Activated CD8-positive, alpha-beta T cell treated with anti-CD3 and anti-CD28 coated beads, Interleukin-2, amount 10 ng/mL, durations not matched to agents 7 days and 5 days (primary cell): ENCODE results near the gene NDUFAF4. TPM values are rescaled to one million over a fixed set of nuclear protein-coding genes. Genes with fewer than 3 reads are reported as not detected.
"Not testable (repeated sequence)": the region's sequence is repeated elsewhere in the genome, so short reads cannot be mapped to it uniquely, and the experiment has no call there.

Experiments used
- ATAC-seq: fragments of 150-1000 bp; cut with Tn5 transposase; one replicate; pipeline ENCODE4 v1.10.0; 2021; ENCODE audit warnings: moderate library complexity
- CTCF ChIA-PET: fragments of 350-600 bp; sonication (Branson Sonifier 250); formaldehyde crosslinking; loops from one replicate; lab custom pipeline; 2021; ENCODE audit warnings: antibody characterized with exemption; lab: Charles Lee
- POLR2A ChIA-PET: fragments of 350-600 bp; sonication (Branson Sonifier 250); formaldehyde crosslinking; loops from one replicate; lab custom pipeline; 2021; ENCODE audit warnings: antibody characterized with exemption; lab: Charles Lee
- DNase-seq: peaks from one replicate; pipeline ENCODE4 v3.0.0-alpha.2; 2020
- H3K27ac Mint-ChIP-seq: one replicate; pipeline ENCODE4 v1.8.0; 2021; ENCODE audit warnings: mild to moderate bottlenecking, mixed read lengths
- H3K27me3 Mint-ChIP-seq: one replicate; pipeline ENCODE4 v1.8.0; 2021; ENCODE audit warnings: low read depth, mixed read lengths
- H3K36me3 Mint-ChIP-seq: one replicate; pipeline ENCODE4 v1.8.0; 2021; ENCODE audit warnings: low read depth, mixed read lengths
- H3K4me1 Mint-ChIP-seq: one replicate; pipeline ENCODE4 v1.8.0; 2021; ENCODE audit warnings: low read depth, mixed read lengths
- H3K4me3 Mint-ChIP-seq: one replicate; pipeline ENCODE4 v1.8.0; 2021; ENCODE audit warnings: mild to moderate bottlenecking, mixed read lengths
- H3K9me3 Mint-ChIP-seq: one replicate; pipeline ENCODE4 v1.8.0; 2022; ENCODE audit warnings: mixed read lengths; ENCODE audit not compliant: insufficient read depth
- total RNA-seq, 2 experiments: library from RNA; stranded (reverse); gene quantifications; one replicate each; pipeline ENCODE4 v1.2.3, GENCODE V29; 2021

Gene NDUFAF4
- total RNA-seq, 2 experiments from 2014 or later, result 42.3 to 42.5 TPM

GRCh38 chr6:96898241-96898851, 655 bp upstream of the NDUFAF4 start:
- Mint-ChIP-seq H3K27ac (peak overlapping the region; percentile 92), H3K27me3 (peaks cover 14% of the 10 kb centered on the region), H3K4me3 (peak overlapping the region; percentile 84), H3K4me1 (peaks cover 34% of the 10 kb centered on the region), H3K9me3 (no peaks in the 10 kb centered on the region), H3K36me3 (peaks cover 17% of the 10 kb centered on the region)
- ChIA-PET POLR2A (interaction anchor here (0.6 to 1.3 kb wide), 5 partner anchors 9 to 182 kb away, joined by 3 to 4 read pairs (median 4); partner anchors contain the start of genes GPR63 and KLHL32), CTCF (interaction anchor here (0.7 to 3.8 kb wide), 12 partner anchors 9 to 496 kb away, joined by 3 to 26 read pairs (median 4); no protein-coding TSS in a partner anchor)
- ATAC-seq (no peak), DNase-seq (no peak)

DNA sequence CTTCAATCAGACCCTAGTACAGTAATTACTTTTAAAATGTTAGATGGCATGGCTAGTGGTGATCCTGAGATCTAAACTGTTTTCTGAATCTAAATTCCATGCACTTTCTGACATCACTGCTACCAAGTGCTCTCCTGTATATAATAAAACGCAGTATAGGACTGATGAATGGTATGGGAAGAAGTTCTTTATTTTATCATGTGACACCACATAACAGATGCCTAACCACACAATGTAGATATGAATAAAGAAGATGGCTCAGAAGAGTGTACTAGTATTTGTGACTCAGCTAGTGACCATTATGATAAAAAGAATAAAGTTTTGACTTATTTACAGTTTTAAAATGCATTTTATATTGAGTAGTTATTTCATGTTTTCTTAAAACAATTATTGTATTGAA, 8.5 kb downstream of the NDUFAF4 start:
- POLR2A ChIA-PET, result no interaction called here
- no peak overlapping the region for H3K4me3 Mint-ChIP-seq

DNA sequence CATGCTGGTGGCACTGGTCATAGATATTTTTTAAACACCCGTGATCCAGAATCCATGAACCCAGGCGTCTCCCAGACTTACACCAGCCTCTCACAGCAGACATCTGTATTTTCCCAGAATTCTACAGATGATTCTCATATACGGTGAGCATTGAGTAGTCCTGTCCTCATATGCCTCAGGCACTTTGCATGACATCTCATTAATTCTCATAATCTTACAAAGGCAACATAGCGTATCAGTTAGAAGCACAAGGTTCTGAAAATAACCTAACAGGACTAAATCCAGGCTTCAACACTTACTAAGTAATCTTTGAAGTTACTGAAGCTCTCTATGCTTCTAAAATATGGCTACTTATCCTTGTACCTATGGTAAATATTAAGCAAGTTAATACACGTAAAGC, 8.9 kb downstream of the NDUFAF4 start:
- ATAC-seq, result no peak
- Mint-ChIP-seq H3K4me3 (no peak overlapping the region), H3K4me1 (peaks cover 9% of the 10 kb centered on the region), H3K9me3 (no peaks in the 10 kb centered on the region), H3K27me3 (no peaks in the 10 kb centered on the region), H3K36me3 (peaks cover 18% of the 10 kb centered on the region), H3K27ac (no peak overlapping the region)
- POLR2A ChIA-PET, result no interaction called here
- CTCF ChIA-PET, result no interaction called here
- DNase-seq, result no peak

More for the DNA sequence above, 8.5 kb downstream of the NDUFAF4 start:
- CTCF ChIA-PET, result no interaction called here
- Mint-ChIP-seq H3K9me3 (no peaks in the 10 kb centered on the region), H3K36me3 (peaks cover 22% of the 10 kb centered on the region), H3K4me1 (peaks cover 11% of the 10 kb centered on the region), H3K27me3 (no peaks in the 10 kb centered on the region), H3K27ac (no peak overlapping the region)
- DNase-seq, result no peak
- ATAC-seq, result no peak

DNA sequence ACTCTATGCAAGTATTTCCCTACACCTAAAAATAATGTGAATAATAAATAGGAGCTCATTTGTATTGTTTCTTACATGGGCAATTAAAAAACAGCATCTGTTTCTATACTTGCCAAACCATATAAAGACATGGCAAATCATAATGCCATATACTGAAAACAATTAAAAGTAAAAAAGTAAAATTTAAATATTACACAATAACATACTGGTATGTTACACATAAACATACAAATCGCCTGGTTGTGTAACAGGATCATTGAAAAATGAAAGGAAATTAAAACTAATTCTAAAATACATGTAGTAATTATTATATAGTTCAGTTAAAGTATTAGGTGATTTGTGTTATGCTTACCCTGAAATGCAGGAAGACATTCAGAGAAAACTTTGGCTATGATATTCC, 11.2 kb downstream of the NDUFAF4 start:
- POLR2A ChIA-PET, result no interaction called here
- no peak for ATAC-seq

GRCh38 chr6:96885187-96885631, 12.5 kb downstream of the NDUFAF4 start:
- H3K27me3 Mint-ChIP-seq, H3K4me1 Mint-ChIP-seq, H3K4me3 Mint-ChIP-seq, H3K36me3 Mint-ChIP-seq, H3K27ac Mint-ChIP-seq, H3K9me3 Mint-ChIP-seq: not testable (repeated sequence)
- ChIA-PET POLR2A (interaction anchor here (1.0 kb wide), 1 partner anchor 11 kb away, joined by 3 read pairs; no protein-coding TSS in a partner anchor), CTCF (interaction anchor here (0.8 to 1.4 kb wide), 5 partner anchors 12 to 174 kb away, joined by 3 to 8 read pairs (median 4); partner anchors contain the start of genes GPR63 and NDUFAF4)
- ATAC-seq (peak; percentile 95), DNase-seq (peak; percentile 29)

More for the DNA sequence above, 11.2 kb downstream of the NDUFAF4 start:
- Mint-ChIP-seq H3K36me3 (peaks cover 16% of the 10 kb centered on the region), H3K27me3 (peaks cover 2% of the 10 kb centered on the region), H3K4me3 (no peak overlapping the region), H3K4me1 (peaks cover 9% of the 10 kb centered on the region), H3K27ac (no peak overlapping the region), H3K9me3 (no peaks in the 10 kb centered on the region)
- DNase-seq, result no peak
- CTCF ChIA-PET, result no interaction called here

DNA sequence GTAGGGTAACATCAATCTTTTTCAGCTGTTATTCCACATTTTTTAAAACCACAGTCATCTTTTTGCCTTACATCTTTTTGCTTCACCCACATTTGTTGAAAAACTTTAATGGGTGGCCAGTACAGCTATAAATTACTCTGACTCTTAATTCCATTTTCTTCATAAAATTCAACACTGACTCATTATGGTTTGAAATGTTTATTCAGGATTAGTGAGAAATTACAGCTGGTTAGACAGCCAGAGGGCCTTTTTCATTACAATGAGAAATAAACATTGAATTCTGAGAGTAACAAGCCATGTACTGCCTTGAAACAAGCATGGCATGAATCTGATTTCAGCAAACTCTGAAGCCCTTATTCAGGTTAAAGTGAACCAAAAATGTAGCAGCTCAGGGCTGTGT, 19.5 kb downstream of the NDUFAF4 start:
- DNase-seq (no peak), ATAC-seq (no peak)
- Mint-ChIP-seq H3K27ac (no peak overlapping the region), H3K9me3 (no peaks in the 10 kb centered on the region), H3K27me3 (peaks cover 2% of the 10 kb centered on the region), H3K36me3 (no peaks in the 10 kb centered on the region), H3K4me3 (no peak overlapping the region), H3K4me1 (no peaks in the 10 kb centered on the region)
- POLR2A ChIA-PET, result no interaction called here
- CTCF ChIA-PET, result interaction anchor here (0.7 to 1.2 kb wide), 3 partner anchors 9 to 182 kb away, joined by 3 to 4 read pairs (median 3); no protein-coding TSS in a partner anchor

DNA sequence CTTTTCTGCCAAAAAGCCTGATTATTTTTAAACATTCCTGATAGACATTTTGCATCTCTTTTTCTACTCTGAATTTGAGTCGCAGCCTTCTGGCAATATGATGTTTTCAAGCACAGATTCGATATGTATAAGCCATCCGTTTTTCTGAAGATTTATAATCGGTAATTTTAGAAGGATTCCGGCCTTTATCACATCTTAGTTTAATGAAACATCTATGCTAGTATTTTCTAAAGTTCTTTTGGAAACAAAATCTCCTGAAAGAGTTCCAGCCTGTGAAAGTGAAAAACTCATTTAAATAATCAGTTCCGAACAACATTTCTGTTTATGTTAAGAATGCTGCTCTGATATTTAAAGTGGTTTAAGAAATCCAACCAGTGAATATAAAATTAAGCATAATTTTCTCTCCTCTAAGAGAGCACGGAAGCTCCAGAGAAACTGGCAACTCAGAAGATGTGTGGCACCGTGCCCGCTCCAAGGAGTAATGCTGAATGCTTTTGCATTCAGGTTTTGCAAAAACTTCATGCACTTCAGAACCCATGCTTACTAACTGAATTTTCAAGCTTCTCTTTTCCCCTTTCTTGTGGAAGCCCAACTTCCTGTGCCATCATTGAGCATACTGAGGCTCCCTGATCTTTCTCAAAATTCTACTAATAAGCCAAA, 20.7 kb downstream of the NDUFAF4 start:
- Mint-ChIP-seq H3K4me3 (no peak overlapping the region), H3K27ac (no peak overlapping the region), H3K4me1 (no peaks in the 10 kb centered on the region), H3K36me3 (no peaks in the 10 kb centered on the region), H3K9me3 (no peaks in the 10 kb centered on the region), H3K27me3 (peaks cover under 1% of the 10 kb centered on the region)
- CTCF ChIA-PET, result no interaction called here
- ATAC-seq, result no peak
- DNase-seq, result no peak
- POLR2A ChIA-PET, result interaction anchor here (0.6 to 0.7 kb wide), 2 partner anchors 27 to 40 kb away, joined by 3 to 4 read pairs; no protein-coding TSS in a partner anchor

GRCh38 chr6:96872976-96873375, 24.7 kb downstream of the NDUFAF4 start:
- H3K4me3 Mint-ChIP-seq, result no peak overlapping the region
- ChIA-PET CTCF (interaction anchor here (1.1 kb wide), 1 partner anchor 35 kb away, joined by 3 read pairs; the partner anchor contains the start of gene GPR63), POLR2A (no interaction called here)
- H3K36me3 Mint-ChIP-seq, result no peaks in the 10 kb centered on the region
- H3K27ac Mint-ChIP-seq, result no peak overlapping the region
- ATAC-seq, result no peak
- no peak for DNase-seq
- H3K27me3 Mint-ChIP-seq, result peaks cover 16% of the 10 kb centered on the region
- no peaks in the 10 kb centered on the region for H3K9me3 Mint-ChIP-seq
- H3K4me1 Mint-ChIP-seq, result no peaks in the 10 kb centered on the region

GRCh38 chr6:96865055-96865405, 32.7 kb downstream of the NDUFAF4 start:
- DNase-seq (no peak), ATAC-seq (no peak)
- Mint-ChIP-seq H3K36me3 (no peaks in the 10 kb centered on the region), H3K9me3 (no peaks in the 10 kb centered on the region), H3K27me3 (peaks cover 36% of the 10 kb centered on the region), H3K4me1 (no peaks in the 10 kb centered on the region), H3K27ac (no peak overlapping the region), H3K4me3 (no peak overlapping the region)
- ChIA-PET CTCF (interaction anchor here (1.6 kb wide), 1 partner anchor 10 kb away, joined by 3 read pairs; no protein-coding TSS in a partner anchor), POLR2A (no interaction called here)

DNA sequence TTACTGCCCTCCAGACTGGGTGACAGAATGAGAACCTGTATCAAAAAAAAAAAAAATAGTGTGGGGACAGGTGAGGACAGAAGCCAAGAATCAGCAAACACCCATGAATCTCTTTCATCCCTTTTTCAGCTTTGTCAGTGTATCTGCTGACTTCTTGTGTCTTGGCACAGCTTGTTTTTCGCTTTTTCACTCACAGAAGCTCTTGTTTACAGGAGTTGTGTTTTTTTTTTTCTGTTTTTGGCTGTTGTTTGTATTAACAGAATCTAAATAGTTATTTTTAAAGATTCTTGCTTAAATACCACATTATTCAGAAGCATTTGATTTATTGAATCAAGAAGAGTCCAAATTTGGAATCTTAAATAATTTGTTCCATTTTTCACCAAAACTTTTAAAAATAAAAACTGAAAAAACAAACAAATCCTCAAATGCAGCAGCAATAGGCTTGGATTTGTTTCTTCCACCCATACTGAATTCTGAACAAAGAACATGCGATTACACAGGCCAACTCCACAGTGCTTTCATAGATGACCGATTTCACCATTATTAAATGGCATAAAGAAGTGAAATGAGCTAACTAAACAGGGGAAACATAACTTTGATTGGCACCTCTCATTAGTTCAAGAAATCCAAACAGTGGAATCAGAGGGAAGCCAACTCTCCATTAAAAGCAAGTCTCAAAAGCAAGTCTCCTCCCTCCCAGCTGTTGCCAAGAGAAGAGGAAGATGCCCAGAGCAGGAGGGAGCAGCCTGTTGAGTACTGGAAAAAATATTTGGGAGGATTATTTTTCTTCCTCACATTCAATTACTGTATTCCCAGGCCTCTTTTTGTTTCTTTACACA, 33.3 kb downstream of the NDUFAF4 start:
- no peaks in the 10 kb centered on the region for H3K4me1 Mint-ChIP-seq
- no peaks in the 10 kb centered on the region for H3K9me3 Mint-ChIP-seq
- H3K4me3 Mint-ChIP-seq, result no peak overlapping the region
- DNase-seq (no peak), ATAC-seq (no peak)
- H3K27ac Mint-ChIP-seq, result no peak overlapping the region
- peaks cover 35% of the 10 kb centered on the region for H3K27me3 Mint-ChIP-seq
- ChIA-PET POLR2A (interaction anchor here (0.6 kb wide), 1 partner anchor 584 kb away, joined by 4 read pairs; no protein-coding TSS in a partner anchor), CTCF (interaction anchor here (1.6 kb wide), 1 partner anchor 10 kb away, joined by 3 read pairs; no protein-coding TSS in a partner anchor)
- H3K36me3 Mint-ChIP-seq, result no peaks in the 10 kb centered on the region

DNA sequence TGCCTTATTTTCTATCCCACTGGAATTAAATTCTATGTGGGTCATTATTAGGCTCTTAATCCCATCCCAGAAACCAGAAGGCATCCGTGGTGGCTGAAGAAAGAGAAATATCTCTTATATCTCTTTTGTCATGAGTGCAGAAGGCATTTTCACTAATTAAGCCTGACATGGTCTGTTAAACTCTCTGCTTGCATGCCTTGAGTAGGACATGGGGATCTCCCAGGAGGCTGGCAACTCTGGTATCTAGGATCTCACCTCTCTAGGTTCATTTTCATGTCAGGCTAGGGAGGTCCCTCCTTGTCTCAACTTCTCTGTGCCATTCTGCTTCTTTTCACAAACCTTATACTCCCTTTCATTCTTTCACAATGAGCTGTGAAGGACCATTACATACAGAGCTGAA, 35.1 kb downstream of the NDUFAF4 start:
- peaks cover 31% of the 10 kb centered on the region for H3K27me3 Mint-ChIP-seq
- ChIA-PET CTCF (no interaction called here), POLR2A (no interaction called here)
- DNase-seq (no peak), ATAC-seq (no peak)
- no peak overlapping the region for H3K27ac Mint-ChIP-seq
- no peak overlapping the region for H3K4me3 Mint-ChIP-seq
- H3K4me1 Mint-ChIP-seq, result no peaks in the 10 kb centered on the region
- no peaks in the 10 kb centered on the region for H3K36me3 Mint-ChIP-seq
- no peaks in the 10 kb centered on the region for H3K9me3 Mint-ChIP-seq
